ENCODE results near the gene TRPV2.

DNA sequence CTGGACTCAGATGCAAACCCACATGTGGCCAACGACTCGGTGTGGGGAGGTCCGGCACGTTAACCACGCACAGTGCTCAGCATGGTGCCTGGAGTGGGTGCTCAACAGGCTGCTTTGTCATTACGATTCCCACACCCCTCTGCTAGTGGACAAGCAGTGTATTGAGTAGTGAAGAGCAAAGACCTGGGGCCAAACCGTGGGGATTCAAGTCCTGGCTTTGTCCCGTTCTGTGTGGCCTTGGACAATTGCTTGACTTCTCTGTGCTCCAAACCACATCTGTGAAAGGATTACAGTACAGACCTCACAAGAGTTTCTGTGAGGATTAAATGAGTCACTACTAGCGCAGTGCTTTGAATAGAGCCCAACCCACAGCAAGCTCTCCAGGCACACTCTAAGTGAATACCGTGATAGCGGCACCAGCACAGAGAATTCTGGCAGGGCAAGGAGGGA is 33.8 kb downstream of the TRPV2 start:
- TF ChIP-seq POLR2A (IDR thresholded peaks at IDR 0.05; ENCODE audit: low read depth, low read length) (no peak), POLR2AphosphoS5 (IDR thresholded peaks at IDR 0.05; ENCODE audit: low read depth, low read length) (no peak), TAF1 (IDR thresholded peaks at IDR 0.05; ENCODE audit: borderline replicate concordance, low read depth, low read length) (no peak)
